Activated CD8-positive, alpha-beta memory T cell treated with anti-CD3 and anti-CD28 coated beads for 48 hours (primary cell): ENCODE measurements around the gene OTOA.
"Not testable (repeated sequence)": the region's sequence is repeated elsewhere in the genome, so short reads cannot be mapped to it uniquely, and the experiment has no call there.

Source experiments
- DNase-seq, 3 experiments: peaks; one replicate each; pipeline ENCODE4 v3.0.0-alpha.2; 2020; ENCODE audit warnings: low read depth in 2 of 3, low spot score in 2 of 3

The OTOA gene

DNA sequence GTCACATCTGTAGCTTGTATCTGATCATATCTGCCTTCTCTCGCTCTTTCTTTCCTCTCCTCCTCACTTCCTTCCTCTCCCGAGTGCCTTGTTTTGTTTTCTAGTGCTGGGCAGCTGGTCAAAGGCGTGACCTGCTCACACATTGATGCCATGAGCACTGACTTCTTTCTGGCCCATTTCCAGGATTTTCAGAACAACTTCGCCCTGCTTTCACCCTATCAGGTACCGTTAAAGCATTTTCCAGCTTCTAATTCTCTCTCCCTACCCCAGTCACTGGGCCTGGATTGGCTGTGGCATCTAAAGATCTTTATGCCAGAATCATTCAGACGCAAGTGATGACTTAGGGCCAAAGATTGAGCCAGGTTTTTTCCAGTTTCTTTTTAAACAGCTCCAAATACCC, 55.5 kb downstream of the OTOA start:
- no peak for DNase-seq

DNA sequence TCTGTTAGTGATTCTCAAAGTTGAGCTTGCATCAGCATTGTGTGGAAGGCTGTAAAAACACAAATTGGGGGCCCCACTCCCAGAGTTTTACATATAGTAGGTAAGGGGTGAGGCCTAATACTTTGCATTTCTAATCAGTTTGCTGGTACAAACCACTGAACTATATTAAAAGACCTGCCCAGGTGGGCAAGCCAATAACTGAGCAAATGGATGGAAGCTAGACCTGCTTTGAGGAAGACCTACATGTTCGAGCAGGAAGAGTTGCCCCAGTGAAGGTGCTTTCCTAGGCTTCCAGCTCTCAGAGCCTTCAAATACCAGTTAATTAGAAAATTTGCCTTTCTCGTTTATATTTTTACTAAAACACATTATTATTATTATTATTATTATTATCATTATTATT, 56.8 kb downstream of the OTOA start:
- no peak for DNase-seq

DNA sequence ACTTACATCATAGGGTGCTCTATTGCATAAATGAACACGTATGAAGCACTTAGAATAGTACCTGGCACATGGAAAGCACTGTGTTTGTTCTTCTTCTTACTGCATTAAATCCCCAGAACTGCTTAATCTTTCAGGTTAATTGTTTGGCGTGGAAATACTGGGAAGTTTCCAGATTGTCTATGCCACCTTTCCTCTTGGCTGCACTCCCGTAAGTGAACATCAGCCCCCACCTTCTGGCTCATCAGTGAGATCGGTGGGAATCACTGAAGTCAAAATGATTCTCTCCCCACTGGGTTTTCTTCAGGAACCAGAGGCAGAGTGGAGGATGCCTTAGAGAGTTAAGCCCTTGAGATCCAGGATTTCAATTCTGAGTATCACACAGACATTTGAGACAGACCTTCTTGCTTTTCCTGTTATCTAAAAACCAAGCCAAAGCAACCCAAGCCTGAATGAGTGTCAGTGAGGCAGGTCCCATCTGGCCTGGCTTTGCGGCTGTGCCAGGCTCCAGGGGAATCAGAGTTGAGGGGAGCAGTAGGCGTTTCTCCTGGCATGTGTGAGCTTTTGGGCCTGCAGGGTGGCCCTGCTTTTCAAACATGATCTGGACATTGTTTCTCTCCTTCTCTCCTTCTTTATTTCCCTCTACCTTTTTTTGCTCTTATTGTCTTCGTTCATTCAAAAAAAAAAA, 59.1 kb downstream of the OTOA start:
- DNase-seq: no peak

DNA sequence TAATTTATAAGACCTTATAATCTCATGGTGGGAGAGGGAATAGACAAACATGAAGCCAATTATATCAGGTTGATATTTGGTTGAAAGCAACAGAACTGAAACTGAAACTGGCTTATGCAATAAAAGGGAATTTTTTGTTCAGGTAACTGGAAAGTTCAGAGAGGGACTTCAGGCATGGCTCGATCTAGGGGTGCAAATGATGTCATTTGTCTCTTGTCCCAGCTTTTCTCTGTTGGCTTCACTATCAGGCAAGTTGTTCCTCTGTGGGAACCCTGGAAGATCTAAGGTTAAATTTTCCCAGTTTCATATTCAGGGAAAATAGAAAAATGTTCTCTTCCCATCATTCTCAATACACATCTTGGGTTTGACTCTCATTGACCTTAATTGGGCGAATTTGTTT, 59.8 kb downstream of the OTOA start:
- no peak for DNase-seq

DNA sequence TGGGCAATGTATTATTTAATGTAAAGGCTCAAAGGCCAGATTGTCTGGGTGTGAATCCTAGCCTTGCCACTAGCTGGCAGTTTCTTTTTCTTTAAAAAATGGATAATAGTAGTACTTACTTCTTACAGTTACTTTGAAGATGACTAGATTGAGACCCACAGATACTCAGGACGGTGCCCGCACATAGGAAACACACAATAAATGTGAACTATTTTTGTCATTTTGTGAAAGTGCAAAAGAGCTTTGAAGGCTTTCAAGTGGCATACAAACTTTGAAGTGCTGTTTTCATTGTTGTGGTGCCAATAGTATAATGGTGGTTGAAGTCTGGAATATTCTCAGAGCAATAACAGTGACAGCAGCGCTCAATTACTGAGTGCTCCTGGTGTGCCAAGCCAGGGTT, 63.6 kb downstream of the OTOA start:
- no peak for DNase-seq

DNA sequence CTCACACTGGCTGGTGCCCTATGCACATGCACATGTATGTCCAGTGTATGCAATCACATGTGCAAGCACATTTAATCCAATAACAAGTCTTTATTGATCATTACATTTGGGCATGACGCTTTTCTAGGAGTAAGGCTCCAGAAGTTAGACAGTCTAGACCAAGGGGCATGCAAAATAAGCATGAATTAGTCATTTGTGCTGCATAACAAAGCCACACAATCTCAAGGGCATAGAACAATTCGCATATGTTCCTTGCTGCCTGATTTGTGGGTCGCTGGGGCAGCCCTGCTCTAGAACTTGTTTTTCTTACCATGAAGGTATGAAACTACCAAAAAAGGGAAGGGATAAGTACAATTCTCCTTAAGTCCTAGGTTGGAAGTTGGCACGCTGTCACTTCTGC, 67.5 kb downstream of the OTOA start:
- DNase-seq: not testable (repeated sequence)

DNA sequence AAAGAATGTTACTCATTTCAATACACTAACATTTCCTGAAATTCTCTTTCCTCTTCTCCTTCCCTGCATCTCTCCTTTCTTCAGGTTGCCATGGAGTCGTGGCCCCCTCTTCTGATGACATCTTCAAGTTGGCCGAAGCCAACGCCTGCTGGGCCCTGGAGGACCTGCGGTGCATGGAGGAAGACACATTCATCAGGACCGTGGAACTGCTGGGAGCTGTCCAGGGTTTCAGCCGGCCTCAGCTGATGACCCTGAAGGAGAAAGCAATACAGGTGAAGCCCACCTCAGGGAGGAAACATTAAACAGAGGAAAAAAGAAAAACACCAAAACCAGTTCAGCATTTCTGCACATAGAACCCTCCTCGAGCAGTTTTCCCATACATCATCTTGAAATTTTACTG, 76.9 kb downstream of the OTOA start:
- DNase-seq: not testable (repeated sequence)

DNA sequence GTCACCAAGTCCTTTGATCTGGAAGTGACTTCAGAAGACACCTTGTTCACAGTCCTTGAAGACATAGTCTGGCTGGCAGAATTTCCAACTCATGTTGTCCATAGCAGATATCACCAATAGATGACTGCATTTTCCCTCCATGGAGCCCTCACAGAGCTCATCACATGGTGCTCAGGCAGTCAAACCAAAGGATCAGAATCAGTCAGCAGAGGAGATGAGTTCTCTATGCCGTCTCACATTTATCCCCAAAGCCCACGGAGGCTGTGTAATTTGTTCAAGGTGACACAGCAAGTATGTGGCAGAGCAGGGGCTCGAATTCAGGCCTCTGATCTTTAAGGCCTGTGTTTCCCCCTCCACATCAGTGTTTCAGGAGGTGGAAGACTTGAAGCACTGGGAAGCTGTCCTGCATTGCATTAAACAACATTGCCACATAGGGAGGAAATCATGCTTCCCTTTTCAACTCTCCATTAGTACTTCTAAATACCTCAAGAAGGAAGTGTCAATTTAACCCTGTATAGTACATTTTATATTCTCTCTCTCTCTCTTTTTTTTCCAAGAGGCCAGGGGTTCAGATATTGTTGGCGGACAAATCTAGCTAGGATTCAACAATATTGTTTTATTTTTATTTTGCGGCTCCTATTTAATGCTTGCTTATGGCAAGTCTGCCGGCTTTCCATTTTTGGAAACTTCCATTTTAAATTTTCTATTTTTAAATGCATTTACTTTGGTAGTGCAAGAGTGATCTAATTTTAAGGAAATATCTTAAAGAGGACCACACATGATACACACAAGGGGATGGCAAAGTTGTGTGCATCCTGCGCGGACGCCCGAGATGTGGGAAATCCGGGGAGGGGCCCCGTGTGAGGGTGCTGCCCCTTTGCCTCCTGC, 92.7 kb downstream of the OTOA start:
- DNase-seq: not testable (repeated sequence)

DNA sequence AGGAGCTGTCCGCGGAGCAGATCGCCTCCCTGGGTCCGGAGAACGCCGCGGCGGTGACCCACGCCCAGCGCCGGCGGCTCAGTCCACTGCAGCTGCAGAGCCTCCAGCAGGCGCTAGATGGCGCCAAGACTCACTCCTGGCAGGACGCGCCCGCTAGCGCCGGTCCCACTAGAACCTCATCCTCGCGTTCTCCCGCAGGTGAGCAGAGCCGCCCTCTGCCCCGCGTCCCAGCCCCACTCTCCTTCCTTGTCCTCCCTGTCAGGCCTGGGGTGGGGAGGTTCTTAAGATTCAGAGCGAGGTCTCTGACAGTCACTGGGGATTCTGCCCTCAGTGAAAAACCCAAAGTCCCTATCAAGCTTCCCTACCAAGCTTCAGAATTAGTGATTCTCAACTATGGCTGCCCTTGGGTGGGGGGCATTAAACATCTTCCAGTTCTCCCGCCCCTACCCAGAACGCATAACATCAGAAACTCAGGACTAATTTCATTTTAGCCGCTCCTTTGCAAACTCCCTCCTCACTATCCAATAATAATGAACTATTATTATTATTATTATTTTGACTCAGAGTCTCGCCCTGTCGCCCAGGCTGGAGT, 93.4 kb downstream of the OTOA start:
- DNase-seq: not testable (repeated sequence)

DNA sequence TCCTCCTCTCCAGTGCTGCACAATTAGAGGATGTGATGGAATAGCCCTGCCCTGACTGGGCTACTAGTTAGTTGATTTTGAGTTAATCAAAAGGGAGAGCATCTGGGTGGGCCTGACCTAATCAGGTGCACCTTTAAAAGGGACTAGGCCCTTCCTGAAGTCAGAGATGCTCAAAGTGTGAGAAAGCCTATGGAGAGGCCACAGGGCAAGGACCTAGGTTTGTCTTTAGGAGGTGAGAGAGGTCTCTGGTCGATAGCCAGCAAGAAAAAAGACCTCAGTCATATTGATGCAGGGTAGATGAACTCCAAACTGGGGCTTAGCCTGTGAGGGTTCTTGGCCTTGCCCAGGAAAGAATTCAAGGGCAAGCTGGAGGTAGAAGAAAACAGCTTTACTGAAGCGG, 104.5 kb downstream of the OTOA start:
- DNase-seq: not testable (repeated sequence)

DNA sequence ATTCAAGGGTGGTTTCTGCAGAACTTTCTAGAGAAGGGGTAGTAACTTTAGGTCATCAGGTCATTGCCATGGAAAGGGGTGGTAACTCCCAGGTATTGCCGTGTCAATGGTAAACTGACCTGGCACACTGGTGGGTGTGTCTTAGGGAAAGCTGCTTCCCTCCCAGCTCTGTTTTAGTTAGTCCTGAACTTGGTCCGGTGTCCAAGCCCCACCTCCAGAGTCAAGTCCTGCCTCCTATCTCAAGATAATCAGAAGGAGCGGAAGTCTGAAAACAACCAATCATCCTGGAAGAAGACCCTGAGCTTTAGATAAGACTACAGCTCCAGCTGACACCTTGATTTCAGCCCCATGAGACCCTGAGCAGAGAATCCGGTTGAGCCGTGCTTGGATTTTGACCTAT, 105.0 kb downstream of the OTOA start:
- DNase-seq: not testable (repeated sequence)

DNA sequence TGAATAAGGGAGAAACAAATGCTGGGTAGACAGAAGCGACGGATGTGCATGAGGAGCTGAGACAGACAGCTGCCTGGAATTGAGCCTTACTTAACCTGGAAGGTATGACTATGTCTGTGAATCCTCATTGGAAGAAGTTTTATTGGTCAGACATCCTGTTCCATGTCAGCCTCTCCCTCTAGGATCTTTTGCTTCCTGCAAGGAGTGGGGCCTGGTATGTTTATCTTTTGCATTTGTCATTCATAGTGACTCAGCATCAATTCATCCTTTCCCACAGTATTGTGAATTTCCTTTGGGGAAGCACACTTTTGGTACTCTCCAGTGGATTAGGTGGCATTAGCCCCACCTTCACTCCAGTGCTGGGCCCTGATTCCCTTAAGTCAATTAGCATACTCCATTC, 105.5 kb downstream of the OTOA start:
- DNase-seq: not testable (repeated sequence)

DNA sequence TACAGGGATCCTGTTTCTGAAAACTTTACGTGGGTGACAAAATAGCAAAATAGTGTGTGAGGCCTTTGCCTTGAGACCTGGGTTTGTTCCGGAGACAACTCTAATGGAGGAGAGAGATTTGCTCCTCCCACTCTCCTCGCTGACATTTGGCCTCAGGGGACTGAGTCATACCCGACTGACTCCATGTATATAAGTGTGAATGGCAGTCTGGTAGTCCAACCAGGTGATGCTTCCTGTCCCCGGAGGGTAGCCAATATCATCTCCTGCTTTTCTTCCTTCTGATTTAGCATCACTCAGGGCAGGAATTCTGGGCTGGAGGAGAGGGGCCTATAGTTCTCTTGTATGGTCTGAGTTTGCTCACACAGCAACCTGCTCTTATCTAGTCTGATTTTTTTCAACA, 106.8 kb downstream of the OTOA start:
- DNase-seq: not testable (repeated sequence)

DNA sequence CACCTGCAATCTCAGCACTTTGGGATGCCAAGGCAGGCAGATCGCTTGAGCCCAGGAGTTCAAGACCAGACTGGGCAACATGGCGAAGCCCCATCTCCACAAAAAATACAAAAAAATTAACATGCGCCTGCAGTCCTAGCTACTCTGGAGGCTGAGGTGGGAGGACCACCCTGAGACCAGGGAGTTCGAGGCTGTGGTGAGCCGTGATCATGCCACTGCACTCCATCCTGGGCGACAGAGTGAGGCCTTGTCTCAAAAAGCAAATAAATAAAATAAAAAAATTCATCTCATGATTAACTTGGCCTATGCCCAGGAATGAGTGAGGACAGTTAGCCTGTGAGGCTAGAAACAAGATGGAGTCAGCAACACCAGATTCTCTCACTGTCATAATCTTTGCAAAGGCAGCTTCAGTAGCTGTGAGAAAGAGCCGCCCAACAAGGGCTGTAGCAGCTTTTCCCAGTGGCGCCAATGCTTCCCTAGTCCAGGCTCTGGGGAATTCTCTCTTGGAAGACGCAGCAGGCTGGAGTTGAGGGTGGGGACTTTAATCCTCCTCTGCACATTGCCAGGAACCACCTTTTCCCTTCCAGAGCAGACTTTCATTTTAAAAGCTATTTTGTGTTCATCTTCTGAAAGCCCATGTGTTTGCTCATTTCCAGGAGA, 108.9 kb downstream of the OTOA start:
- not testable (repeated sequence) for DNase-seq

DNA sequence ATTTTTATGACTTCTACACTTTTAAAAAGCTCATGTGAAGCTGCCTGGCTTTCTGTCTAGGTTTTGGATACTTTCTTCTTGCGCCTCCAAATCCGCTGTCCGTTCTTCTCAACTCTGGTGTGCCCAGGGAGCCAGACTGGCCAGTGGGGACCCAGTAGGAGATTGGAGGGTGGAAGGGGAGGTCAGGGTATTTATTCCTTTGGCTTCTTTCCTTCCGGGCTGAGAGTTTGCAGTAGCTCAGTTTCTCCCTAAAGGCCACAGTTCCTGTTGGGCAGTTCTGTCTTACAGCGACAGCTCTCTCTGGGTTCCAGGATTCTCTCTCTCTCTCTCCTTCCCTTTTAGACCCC, 109.4 kb downstream of the OTOA start:
- not testable (repeated sequence) for DNase-seq

DNA sequence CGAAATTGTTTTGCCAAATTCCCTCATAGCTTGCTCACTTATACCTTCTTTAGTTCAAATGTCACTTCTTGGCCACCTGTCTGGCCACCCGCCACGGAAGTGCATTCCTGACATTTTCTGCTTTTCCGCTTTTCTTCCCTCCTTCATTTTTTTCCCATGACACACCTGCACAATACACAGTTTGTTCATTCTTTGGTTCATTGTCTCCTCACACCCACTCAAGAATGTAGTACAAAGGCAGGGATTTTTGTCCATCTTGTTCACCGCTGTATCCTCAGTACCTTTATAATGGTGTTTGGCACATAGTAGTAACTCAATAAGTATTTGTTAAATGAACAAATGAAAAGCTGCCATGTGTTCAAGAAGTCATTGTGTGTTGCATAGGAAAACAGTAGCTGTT, 116.8 kb downstream of the OTOA start:
- DNase-seq: not testable (repeated sequence)

DNA sequence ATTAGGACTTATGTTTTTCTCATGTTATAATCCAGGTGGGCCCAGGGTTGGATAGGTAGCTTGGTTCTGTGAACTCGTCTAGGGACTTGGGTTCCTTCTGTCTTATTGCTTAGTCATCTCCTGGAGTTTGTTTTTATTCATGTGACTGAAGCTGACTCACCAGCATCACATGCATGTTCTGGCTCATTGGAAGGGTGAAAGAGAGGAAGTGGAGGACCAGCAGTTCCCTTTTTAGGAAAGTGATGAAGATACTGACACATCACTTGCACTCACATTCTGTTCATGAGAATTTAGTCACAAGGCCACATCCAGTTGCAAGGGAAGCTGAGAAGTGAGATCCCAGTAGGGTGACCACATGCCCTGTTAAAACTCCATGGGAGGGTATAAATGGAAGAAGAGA, 126.7 kb downstream of the OTOA start:
- DNase-seq: not testable (repeated sequence)

DNA sequence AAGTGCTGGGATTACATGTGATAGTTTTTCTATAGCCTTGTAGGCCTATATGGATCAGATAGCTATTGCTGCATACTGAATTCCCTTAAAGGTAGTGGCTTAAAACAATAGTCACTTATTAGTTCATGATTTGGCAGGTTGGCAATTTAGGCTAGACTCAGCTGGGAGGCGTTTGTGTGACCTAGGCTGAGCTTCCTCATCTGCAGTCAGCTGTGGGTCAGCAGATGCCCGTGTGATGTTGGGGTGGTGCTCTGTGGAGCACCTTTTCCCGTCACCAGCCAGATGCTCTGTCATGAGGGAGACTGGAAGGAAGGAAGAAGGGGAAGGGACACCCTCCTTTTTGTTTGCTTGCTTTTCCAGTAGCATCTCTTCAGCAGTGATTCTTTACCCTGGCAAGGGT, 129.5 kb downstream of the OTOA start:
- DNase-seq: not testable (repeated sequence)

DNA sequence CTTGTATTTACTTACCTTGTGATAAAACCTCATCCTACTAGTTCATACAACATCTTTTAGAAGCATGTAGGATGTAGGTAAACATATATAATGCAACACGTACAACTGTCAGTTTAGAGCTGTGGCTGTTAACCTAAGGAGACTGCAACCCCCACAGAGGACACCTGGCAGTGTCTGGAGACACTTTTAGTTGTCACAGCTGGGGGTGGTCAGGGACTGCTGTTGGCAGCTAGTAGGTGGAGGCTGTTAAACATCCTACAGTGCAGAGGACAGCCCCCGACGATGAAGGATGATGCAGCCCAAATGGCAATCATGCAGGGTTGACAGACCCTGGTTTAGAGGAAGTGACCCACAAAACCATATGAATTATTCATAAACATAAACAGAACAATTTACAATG, 134.8 kb downstream of the OTOA start:
- not testable (repeated sequence) for DNase-seq

DNA sequence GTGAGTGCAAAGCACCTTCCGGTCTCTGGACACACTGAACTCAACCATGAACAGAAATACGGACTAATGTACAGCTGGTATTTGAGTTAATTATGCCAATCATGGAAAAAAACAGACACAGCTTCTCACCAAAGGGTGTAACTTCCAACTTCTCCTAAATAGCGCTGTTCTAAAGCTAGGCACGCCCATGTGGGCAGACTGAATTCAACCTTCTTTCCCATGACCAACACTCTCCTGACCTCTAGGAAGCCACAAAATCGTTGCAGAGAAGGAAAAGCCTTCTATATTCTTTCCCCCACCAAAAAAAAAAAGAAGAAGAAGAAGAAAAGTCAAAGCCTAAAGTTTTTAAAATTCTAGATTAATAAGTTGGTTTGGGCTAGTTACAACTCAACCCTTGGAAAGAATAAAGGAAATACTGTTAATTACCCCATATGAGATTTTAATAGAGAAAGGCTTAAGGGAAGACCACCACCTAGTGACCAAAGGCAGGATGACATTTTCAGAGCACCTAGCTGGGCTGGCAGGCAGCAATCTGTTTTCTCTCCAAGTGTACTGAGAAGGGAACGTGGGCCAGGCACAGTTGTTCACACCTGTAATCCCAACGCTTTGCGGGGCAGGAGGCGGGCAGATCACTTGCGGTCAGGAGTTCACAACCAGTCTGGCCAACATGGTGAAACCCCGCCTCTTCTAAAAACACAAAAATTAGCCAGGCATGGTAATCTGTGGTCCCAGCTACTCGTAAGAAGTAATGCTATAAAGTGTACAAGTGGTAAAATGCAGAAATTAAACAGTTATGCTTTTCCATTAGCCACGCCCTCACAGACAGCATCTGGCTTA, 138.0 kb downstream of the OTOA start:
- not testable (repeated sequence) for DNase-seq

DNA sequence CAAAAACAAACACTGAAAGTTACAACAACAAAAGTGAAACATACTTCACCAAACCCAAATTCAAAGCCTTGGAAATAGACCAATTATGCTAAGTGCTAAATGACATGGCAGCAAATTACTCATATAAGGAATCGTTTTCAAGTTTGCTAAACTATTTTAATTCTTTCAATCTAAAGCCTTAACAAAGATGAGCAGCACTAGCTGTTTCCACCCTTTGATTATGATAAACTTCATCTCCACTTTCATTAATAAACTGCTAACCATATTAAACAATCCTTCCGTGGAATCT, 138.6 kb downstream of the OTOA start:
- not testable (repeated sequence) for DNase-seq
